Tibial nerve (tissue), 4 donors: ENCODE results near the gene ATRNL1. TPM values are rescaled to one million over a fixed set of nuclear protein-coding genes. Genes with fewer than 3 reads are reported as not detected.
A peak's percentile ranks its signal among the peaks of the same experiment; 100 is the strongest.

Experiments
- DNase-seq, 2 donors: peaks; one replicate each; pipeline ENCODE4 v3.0.0-alpha.2; 2019; ENCODE audit warnings: low spot score in 2 of 2
- H3K27ac ChIP-seq, 4 donors: fragments of 200-600 bp; sonication (generic) in 3 of 4; one replicate each; pipeline ENCODE4 v1.5.1; 2017 to 2019; ENCODE audit warnings: mild to moderate bottlenecking in 1 of 4
- H3K27me3 ChIP-seq, 2 donors: fragments of 200-600 bp; sonication (generic) in 1 of 2; one replicate each; pipeline versions ENCODE4 v1.5.1 to v1.6.0; 2017 to 2019
- H3K36me3 ChIP-seq, 3 donors: fragments of 200-600 bp; sonication (generic); one replicate each; pipeline ENCODE4 v1.5.1; 2018 to 2019
- H3K4me1 ChIP-seq, 4 donors: fragments of 200-600 bp; sonication (generic) in 3 of 4; one replicate each; pipeline ENCODE4 v1.5.1; 2017 to 2019
- H3K4me3 ChIP-seq, 4 donors: fragments of 200-600 bp; sonication (generic) in 3 of 4; one replicate each; pipeline ENCODE4 v1.5.1; 2017 to 2019; ENCODE audit warnings: mild to moderate bottlenecking in 1 of 4, moderate library complexity in 1 of 4
- H3K9me3 ChIP-seq, 4 donors: fragments of 200-600 bp; sonication (generic) in 3 of 4; one replicate each; pipeline ENCODE4 v1.5.1; 2017 to 2019
- EP300 ChIP-seq, 2 donors: sonication (generic); formaldehyde crosslinking; IDR thresholded peaks; one replicate each; pipeline ENCODE4 v1.6.1; 2017; ENCODE audit warnings: antibody characterized with exemption in 2 of 2, mild to moderate bottlenecking in 1 of 2
- POLR2A ChIP-seq, 2 donors: fragments of 450-650 bp; IDR thresholded peaks; one replicate each; pipeline ENCODE4 v1.6.1; 2017; ENCODE audit warnings: antibody characterized with exemption in 2 of 2, mild to moderate bottlenecking in 2 of 2, moderate library complexity in 2 of 2
- WGBS, 2 donors: methylation state at CpG; one replicate each; pipeline ENCODE4 v1.1.5; 2018; 5-methylcytosine and 5-hydroxymethylcytosine counted together
- total RNA-seq, 4 donors: library from RNA; depleted of rRNA; stranded (reverse); fragments of >200 nt; gene quantifications; one replicate each; pipeline ENCODE4 v1.1.0, GENCODE V29; 2016
- TF ChIP-seq, protein P1 (sequence below), 5 experiments: fragments of 200-600 bp in 3 of 5; fragments of 450-650 bp in 2 of 5; sonication (generic) in 3 of 5; IDR thresholded peaks; one replicate each; pipeline ENCODE4 v1.5.1; 2016 to 2019; ENCODE audit warnings: antibody characterized with exemption in 5 of 5, mild to moderate bottlenecking in 3 of 5, moderate library complexity in 2 of 5

The ATRNL1 gene
- total RNA-seq, 4 donors from 2014 or later: 1.0 to 5.4 (median 2.7) TPM

DNA sequence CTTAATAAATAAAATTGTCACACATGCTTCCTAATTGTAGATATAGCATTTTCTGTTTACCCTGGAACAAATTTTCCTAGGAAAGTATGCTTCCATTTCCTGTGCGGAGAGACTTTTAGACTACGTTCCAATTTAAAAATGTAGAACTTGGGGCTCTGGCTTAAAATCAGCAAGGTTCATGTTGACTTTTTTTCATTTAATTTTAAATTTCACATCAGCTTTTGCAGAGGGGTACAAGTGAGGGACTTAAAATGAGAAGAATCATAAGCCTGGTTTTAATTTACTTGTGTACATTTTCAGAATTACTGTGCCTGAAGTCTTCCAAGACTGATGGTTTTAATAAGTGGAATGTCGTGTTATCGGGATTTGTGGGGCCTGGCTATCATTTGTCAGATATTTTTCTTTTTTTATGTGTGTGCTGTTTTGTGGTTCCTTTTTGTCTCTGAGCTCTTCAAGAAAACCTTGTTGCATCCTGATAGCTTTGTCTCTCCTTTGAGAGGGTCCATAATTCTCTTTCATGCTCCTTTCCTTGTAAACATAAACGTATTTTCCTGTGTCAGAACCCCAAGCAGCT is 8.8 kb upstream of the ATRNL1 start:
- H3K9me3 ChIP-seq: peaks cover 0 to 8% (median 2%) of the 10 kb centered on the region in 4 donors
- 66 to 72% methylated on average over 5 of the region's 5 CpGs for WGBS, 2 donors
- H3K36me3 ChIP-seq: no peaks in the 10 kb centered on the region
- H3K27ac ChIP-seq: no peak overlapping the region
- no peak for DNase-seq
- no peaks in the 10 kb centered on the region for H3K4me1 ChIP-seq
- peaks cover 0 to 3% of the 10 kb centered on the region in 2 donors for H3K27me3 ChIP-seq
- H3K4me3 ChIP-seq: no peak overlapping the region
- TF ChIP-seq POLR2A (IDR thresholded peaks at IDR 0.05) (no peak), EP300 (IDR thresholded peaks at IDR 0.05) (no peak)
- TF ChIP-seq, protein P1, sequence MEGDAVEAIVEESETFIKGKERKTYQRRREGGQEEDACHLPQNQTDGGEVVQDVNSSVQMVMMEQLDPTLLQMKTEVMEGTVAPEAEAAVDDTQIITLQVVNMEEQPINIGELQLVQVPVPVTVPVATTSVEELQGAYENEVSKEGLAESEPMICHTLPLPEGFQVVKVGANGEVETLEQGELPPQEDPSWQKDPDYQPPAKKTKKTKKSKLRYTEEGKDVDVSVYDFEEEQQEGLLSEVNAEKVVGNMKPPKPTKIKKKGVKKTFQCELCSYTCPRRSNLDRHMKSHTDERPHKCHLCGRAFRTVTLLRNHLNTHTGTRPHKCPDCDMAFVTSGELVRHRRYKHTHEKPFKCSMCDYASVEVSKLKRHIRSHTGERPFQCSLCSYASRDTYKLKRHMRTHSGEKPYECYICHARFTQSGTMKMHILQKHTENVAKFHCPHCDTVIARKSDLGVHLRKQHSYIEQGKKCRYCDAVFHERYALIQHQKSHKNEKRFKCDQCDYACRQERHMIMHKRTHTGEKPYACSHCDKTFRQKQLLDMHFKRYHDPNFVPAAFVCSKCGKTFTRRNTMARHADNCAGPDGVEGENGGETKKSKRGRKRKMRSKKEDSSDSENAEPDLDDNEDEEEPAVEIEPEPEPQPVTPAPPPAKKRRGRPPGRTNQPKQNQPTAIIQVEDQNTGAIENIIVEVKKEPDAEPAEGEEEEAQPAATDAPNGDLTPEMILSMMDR (IDR thresholded peaks at IDR 0.05): no peak

DNA sequence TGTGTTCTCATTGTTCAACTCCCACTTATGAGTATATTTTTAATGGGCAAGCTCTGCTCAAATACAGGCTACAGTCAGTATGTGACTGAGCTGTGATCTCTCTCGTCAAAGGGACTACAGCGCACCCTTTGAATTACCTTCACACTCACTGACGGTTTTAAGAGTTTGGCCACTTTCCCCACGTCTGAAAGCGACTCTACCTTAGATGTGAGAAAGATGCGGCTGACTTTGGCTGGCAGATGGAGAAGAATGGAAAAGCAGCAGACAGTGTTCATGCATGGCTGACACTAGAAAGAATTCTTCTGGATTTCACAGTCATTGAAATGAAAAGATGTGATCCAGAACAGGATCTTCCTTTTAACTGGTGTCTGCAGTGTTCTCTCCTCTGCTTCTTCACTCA is 2.0 kb upstream of the ATRNL1 start:
- no peaks in the 10 kb centered on the region for H3K36me3 ChIP-seq

DNA sequence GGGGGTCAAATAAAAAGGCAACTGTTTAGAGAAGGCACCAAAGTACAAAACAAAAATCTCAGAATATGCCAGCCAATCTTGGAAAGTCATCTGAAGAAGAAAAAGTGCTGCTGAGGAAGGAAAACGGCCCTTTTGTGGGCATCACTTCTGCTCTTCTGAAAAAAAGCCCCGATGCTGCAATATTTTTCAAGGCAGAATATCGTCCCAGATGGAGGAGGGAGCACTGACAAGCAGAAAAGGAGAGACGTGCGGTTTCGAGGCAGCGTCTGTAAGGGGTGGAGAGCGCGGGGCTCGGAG is 959 bp upstream of the ATRNL1 start:
- Histone ChIP-seq H3K9me3 (peaks cover 0 to 4% (median 0%) of the 10 kb centered on the region in 4 donors), H3K4me1 (peaks cover 0 to 20% (median 5%) of the 10 kb centered on the region in 4 donors), H3K4me3 (peak overlapping the region; percentile 32 to 69 (median 48)), H3K36me3 (no peaks in the 10 kb centered on the region), H3K27ac (no peak overlapping the region), H3K27me3 (peaks cover 0 to 32% of the 10 kb centered on the region in 2 donors)
- WGBS, 2 donors: 3 to 5% methylated on average over 10 of the region's 10 CpGs
- TF ChIP-seq, protein P1 (IDR thresholded peaks at IDR 0.05): no peak
- TF ChIP-seq POLR2A (IDR thresholded peaks at IDR 0.05) (no peak), EP300 (IDR thresholded peaks at IDR 0.05) (no peak)
- no peak for DNase-seq

More for the DNA sequence above, 2.0 kb upstream of the ATRNL1 start:
- Histone ChIP-seq H3K4me1 (peaks cover 0 to 20% (median 5%) of the 10 kb centered on the region in 4 donors), H3K4me3 (no peak overlapping the region), H3K9me3 (peaks cover 0 to 8% (median 2%) of the 10 kb centered on the region in 4 donors), H3K27ac (no peak overlapping the region), H3K27me3 (peaks cover 0 to 24% of the 10 kb centered on the region in 2 donors)
- 83 to 95% methylated on average over 6 of the region's 6 CpGs for WGBS, 2 donors
- DNase-seq: no peak
- TF ChIP-seq POLR2A (IDR thresholded peaks at IDR 0.05) (no peak), EP300 (IDR thresholded peaks at IDR 0.05) (no peak)
- TF ChIP-seq, protein P1 (IDR thresholded peaks at IDR 0.05): no peak

DNA sequence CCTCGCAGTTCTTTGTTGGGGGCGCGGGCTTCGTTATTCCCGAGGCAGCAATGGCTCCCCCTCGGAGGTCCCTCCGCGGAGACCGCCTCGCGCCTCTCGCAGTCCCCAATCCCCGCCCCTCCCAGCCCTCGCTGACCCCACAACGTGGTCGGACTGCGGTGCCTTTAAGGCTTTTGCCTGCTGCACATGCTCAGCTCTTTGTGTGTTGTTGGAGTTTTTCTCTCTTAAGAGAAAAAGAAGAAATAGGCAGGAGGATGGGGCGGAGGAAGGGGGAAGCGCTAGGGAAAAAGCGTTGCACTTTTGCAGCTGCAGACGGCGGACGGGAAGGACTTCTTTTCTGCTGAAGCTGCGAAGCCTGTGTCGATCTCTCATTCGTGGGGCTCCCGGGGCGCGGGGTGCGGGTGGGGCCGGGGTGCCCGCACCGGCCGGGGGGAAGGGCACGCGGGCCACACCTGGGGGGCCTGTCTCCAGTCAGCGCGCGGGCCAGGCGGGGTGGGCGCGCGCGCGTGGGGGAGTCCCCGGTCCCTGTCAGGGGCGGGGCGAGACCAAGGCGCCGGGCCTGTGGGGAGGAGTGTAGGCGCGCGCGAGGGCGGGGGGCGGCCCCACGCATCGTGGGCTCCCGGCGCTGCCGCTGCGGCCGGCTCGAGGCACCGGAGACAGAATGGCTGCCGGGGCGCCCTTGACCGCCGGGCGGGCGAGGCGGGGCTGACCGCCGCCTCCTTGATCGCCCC is 445 bp upstream of the ATRNL1 start:
- no peak overlapping the region for H3K27ac ChIP-seq
- H3K27me3 ChIP-seq: peaks cover 0 to 37% of the 10 kb centered on the region in 2 donors
- no peaks in the 10 kb centered on the region for H3K36me3 ChIP-seq
- peak overlapping the region; percentile 32 to 69 (median 48) for H3K4me3 ChIP-seq
- H3K4me1 ChIP-seq: peaks cover 0 to 20% (median 5%) of the 10 kb centered on the region in 4 donors
- H3K9me3 ChIP-seq: no peaks in the 10 kb centered on the region
- no peak for TF ChIP-seq EP300 (IDR thresholded peaks at IDR 0.05)
- TF ChIP-seq, protein P1 (IDR thresholded peaks at IDR 0.05): no peak
- no peak for TF ChIP-seq POLR2A (IDR thresholded peaks at IDR 0.05)
- 1 to 2% methylated on average over 37 to 40 of the region's 75 CpGs for WGBS, 2 donors
- no peak for DNase-seq

DNA sequence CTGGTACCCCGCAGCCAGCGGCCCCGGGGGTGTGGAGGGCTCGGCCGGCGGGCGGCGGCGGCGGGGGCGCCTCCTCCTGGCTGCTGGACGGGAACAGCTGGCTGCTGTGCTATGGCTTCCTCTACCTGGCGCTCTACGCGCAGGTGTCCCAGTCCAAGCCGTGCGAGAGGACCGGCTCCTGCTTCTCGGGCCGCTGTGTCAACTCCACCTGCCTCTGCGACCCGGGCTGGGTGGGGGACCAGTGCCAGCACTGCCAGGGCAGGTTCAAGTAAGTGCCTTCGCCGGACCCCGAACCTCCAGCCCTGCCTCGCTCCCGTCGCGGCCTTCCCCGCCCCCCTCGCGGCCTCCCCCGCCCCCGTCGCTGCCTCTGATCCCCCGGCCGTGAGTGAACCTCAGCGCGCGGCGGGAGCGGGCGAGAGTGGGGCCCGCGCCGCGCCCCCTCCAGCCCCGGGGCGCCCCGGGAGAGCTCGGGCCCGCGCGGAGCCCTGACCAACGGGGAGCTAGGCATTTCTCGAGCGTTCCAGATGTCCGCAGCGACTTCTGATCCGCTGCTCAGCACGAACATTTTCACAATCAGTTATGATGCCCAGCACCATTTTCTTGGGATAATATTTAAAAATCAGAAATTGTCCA is 727 bp downstream of the ATRNL1 start:
- DNase-seq: no peak
- Histone ChIP-seq H3K27ac (no peak overlapping the region), H3K27me3 (peaks cover 0 to 37% of the 10 kb centered on the region in 2 donors), H3K9me3 (no peaks in the 10 kb centered on the region), H3K36me3 (no peaks in the 10 kb centered on the region), H3K4me1 (peaks cover 0 to 20% (median 5%) of the 10 kb centered on the region in 4 donors), H3K4me3 (peak overlapping the region; percentile 32 to 69 (median 50))
- TF ChIP-seq POLR2A (IDR thresholded peaks at IDR 0.05) (no peak), EP300 (IDR thresholded peaks at IDR 0.05) (no peak)
- TF ChIP-seq, protein P1 (IDR thresholded peaks at IDR 0.05): no peak
- 3% methylated on average over 12 to 57 of the region's 61 CpGs for WGBS, 2 donors
